ENCODE results near the gene PLOD1.

DNA sequence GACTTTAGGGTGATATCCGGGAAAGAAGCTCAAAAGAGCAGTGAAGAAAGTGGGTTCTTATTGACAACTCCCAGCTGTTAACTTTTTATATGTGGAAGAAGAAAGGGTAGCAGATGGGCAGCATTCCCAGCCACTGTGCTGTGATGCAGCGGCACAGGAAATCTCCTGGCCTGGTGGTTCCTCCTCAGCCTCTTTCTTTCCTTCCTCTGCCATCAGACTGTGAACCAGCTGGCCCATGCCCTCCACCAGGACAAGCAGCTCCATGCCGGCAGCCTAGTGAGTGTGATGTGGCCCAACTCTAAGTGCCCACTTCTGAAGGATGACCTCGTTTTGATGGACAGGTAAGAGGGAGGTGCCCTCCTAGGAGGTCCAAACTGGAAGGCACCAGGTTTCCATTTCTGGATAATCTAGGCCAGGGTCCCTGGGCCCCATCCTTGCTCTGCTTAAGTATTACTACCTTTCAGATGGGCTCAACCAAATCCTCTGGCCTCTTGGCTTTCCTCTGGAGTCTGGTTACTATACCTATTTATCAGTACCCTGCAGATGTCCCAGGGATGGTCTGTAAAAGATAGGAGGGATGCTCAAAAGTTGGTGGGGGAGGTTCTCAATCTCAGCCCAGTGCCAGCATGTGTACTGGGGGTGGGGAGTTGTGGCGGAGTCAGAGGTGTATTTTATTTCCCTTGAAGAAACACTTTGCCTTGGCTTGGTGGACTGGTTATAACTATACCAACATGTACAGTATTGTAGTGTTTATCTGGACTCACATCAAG, 62.7 kb downstream of the PLOD1 start:
- TF ChIP-seq, protein P1, sequence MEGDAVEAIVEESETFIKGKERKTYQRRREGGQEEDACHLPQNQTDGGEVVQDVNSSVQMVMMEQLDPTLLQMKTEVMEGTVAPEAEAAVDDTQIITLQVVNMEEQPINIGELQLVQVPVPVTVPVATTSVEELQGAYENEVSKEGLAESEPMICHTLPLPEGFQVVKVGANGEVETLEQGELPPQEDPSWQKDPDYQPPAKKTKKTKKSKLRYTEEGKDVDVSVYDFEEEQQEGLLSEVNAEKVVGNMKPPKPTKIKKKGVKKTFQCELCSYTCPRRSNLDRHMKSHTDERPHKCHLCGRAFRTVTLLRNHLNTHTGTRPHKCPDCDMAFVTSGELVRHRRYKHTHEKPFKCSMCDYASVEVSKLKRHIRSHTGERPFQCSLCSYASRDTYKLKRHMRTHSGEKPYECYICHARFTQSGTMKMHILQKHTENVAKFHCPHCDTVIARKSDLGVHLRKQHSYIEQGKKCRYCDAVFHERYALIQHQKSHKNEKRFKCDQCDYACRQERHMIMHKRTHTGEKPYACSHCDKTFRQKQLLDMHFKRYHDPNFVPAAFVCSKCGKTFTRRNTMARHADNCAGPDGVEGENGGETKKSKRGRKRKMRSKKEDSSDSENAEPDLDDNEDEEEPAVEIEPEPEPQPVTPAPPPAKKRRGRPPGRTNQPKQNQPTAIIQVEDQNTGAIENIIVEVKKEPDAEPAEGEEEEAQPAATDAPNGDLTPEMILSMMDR (IDR thresholded peaks at IDR 0.05; ENCODE audit: low read depth, low read length): no peak
- TF ChIP-seq POLR2A (IDR thresholded peaks at IDR 0.05; ENCODE audit: extremely low read depth, insufficient read length): no peak
